Myocyte (in vitro differentiated cells): ENCODE results near the gene MAU2. TPM values are rescaled to one million over a fixed set of nuclear protein-coding genes. Genes with fewer than 3 reads are reported as not detected.
A peak's percentile ranks its signal among the peaks of the same experiment; 100 is the strongest.

Source experiments
- DNase-seq: peaks from one replicate; pipeline ENCODE4 v3.0.0-alpha.2; 2012; ENCODE audit warnings: low read depth
- total RNA-seq: library from RNA; depleted of rRNA; stranded (reverse); fragments of >200 nt; gene quantifications from 2 replicates; pipeline ENCODE4 v1.2.3, GENCODE V29; 2014

MAU2 gene
- total RNA-seq, 1 donor from 2014 or later: 32.0 TPM

- DNase-seq: no peak
These were observed 14.4 kb upstream of the MAU2 start for GRCh38 chr19:19306191-19306590.

- no peak for DNase-seq
These were observed 12.3 kb upstream of the MAU2 start for GRCh38 chr19:19308373-19308772.

- DNase-seq: no peak
These were observed 5.2 kb upstream of the MAU2 start for GRCh38 chr19:19315444-19315843.

GRCh38 chr19:19316082-19316481, 4.5 kb upstream of the MAU2 start:
- DNase-seq: peak; percentile 77

GRCh38 chr19:19319732-19320360, 783 bp upstream of the MAU2 start:
- DNase-seq: no peak

GRCh38 chr19:19321141-19321577, 530 bp downstream of the MAU2 start:
- no peak for DNase-seq

- DNase-seq: peak; percentile 83
These were observed 3.6 kb downstream of the MAU2 start for GRCh38 chr19:19324059-19324770.

GRCh38 chr19:19327672-19328071, 7.0 kb downstream of the MAU2 start:
- no peak for DNase-seq

- no peak for DNase-seq
These were observed 8.5 kb downstream of the MAU2 start for GRCh38 chr19:19329126-19329525.

GRCh38 chr19:19334063-19334988, 13.7 kb downstream of the MAU2 start:
- DNase-seq: peak; percentile 89

GRCh38 chr19:19334989-19335344, 14.3 kb downstream of the MAU2 start:
- DNase-seq: no peak

- no peak for DNase-seq
These were observed 15.0 kb downstream of the MAU2 start for GRCh38 chr19:19335408-19336158.

- no peak for DNase-seq
These were observed 16.0 kb downstream of the MAU2 start for GRCh38 chr19:19336597-19336996.

- DNase-seq: no peak
These were observed 16.5 kb downstream of the MAU2 start for GRCh38 chr19:19337120-19337519.

GRCh38 chr19:19338082-19338481, 17.5 kb downstream of the MAU2 start:
- DNase-seq: peak; percentile 92

- DNase-seq: no peak
These were observed 20.4 kb downstream of the MAU2 start for GRCh38 chr19:19341026-19341425.

GRCh38 chr19:19342086-19343015, 21.7 kb downstream of the MAU2 start:
- peak; percentile 59 for DNase-seq

- DNase-seq: no peak
These were observed 22.4 kb downstream of the MAU2 start for GRCh38 chr19:19343016-19343362.

- DNase-seq: no peak
These were observed 23.1 kb downstream of the MAU2 start for GRCh38 chr19:19343762-19344161.

GRCh38 chr19:19345232-19345631, 24.6 kb downstream of the MAU2 start:
- DNase-seq: no peak
